Kasumi-1 (cell line): ENCODE measurements around the gene PRR23C.
"Not testable (repeated sequence)": the region's sequence is repeated elsewhere in the genome, so short reads cannot be mapped to it uniquely, and the experiment has no call there.

Source experiments
- DNase-seq, 2 experiments: peaks; one replicate each; lab custom pipeline; 2025; lab: John Stamatoyannopoulos, UW

The PRR23C gene

GRCh38 chr3:139044366-139045210, at the start of gene PRR23C:
Gene PRR23C (minus strand): TSS chr3:139044892. CDS start chr3:139044620, 272 bp downstream.
- DNase-seq: no peak

DNA sequence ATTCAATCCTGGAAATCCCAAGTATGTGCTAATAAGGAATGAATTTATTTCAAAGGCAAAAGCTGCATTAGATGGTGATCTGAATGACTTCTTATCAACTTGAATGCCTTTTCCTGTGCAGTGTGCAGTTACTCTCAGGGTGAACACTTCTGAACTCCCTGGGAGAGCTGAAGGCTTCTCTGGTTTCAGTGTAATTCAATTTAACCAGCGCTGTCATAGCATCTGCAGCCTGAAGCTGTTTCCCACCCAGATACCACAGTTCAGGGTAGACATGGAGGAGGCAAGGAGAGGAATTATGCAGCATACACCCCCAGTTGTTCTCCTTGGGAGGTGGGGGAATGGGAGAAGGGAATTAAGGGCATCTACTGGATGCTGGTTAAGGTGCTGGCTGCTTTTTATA, 49.1 kb upstream of the PRR23C start:
- DNase-seq: no peak

DNA sequence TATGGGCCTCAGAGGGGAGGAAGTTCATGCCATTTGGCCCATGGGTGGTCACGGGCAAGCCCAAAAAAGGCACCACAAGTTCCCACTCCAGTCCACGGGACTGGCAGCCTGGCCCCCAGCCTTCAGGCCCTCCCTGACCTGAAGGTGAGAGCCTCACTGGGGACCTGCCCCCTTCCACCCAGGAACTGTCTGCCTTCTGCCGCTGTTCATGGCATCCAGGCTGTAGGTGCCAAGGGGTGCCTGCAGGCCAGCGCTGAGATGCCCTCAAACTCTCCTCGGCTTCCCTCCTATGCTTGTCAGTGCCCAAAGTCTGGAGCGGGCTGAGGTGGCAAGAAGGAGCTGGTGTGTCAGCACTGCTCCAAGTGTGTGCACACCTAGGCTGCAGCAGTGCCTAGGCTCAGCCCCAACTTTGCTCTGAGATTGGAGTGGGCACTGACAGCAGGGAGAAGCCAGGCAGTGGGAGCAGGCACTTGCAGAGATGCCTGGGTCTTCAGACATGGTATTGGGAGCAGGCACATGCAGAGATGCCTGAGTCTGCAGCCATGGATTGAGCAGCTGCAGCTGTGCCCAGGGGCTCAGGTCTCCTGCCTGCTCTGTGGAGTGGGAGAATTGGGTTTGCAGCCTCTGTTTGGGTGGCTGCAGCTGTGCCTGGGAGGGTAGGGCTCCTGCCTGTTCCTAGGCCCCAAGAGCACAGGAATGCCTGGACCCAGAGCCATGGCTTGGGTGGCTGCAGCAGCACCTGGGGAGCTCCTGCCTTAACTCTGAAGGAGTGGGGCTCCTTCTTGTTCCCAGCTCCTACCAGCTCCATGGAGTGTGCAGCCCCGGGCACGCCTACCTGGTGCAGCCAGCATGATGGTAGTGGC, 44.0 kb upstream of the PRR23C start:
- DNase-seq: no peak

DNA sequence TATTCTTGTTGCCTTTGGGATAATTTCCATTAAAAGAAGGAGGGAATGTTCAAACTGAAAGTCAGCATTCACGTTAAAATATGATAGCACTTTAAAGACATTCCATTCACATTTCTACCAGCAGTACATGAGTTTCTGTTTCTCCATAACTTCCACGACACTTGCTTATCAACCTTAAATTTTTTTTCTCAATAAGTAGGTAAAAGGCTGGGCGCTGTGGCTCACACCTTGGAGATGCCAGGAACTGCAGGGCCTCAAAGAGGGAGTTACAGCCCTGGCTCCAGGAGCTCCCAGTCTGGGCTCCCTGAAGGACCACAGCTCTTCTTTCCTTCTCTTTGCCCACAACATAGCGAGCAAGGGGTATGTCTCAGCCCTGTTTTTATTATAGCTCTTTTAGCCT, 42.9 kb upstream of the PRR23C start:
- DNase-seq: no peak

- DNase-seq: no peak
Observed at GRCh38 chr3:139084176-139084575, 39.5 kb upstream of the PRR23C start.

DNA sequence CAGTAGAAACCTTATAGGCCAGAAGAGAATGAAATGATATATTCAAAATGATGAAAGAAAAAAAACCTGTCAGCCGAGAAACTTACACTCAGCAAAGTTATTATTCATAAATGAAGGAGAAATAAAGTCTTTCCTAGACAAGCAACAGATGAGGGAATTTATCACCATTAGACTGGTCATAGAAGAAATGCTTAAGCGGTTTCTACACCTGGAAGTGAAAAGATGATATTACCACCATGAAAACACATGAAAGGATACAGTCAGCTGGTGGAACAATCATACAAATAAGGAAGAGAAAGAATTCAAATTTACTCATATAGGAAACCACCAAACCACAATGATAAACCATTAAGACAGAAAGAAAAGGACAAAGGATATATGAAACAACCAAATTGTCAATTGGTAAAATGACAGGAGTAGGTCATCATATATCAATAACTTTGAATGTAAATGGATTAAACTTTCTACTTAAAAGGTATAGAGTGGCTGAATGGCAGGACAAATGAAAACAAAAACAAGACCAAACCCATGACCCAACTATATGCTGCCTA, 29.9 kb upstream of the PRR23C start:
- DNase-seq: no peak

DNA sequence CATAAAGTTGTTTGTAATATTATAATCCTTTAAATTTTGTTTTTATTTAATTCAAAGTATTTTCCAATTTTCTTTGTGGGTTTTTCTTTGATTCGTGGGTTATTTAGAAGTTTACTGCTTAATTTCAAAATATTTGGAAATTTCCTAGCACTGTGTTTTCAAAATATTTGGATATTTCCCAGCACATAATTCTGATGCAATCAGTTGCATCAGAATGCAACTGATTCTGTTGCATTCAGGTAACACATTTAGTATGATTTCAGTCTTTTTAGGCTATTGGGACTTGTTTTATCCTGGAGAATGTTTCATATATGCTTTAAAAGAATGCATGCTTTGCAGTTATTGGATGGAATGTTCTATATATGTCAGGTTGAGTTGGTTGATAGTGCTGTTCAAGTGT, 18.2 kb upstream of the PRR23C start:
- no peak for DNase-seq

GRCh38 chr3:139052802-139053600, 8.3 kb upstream of the PRR23C start:
- DNase-seq: no peak

DNA sequence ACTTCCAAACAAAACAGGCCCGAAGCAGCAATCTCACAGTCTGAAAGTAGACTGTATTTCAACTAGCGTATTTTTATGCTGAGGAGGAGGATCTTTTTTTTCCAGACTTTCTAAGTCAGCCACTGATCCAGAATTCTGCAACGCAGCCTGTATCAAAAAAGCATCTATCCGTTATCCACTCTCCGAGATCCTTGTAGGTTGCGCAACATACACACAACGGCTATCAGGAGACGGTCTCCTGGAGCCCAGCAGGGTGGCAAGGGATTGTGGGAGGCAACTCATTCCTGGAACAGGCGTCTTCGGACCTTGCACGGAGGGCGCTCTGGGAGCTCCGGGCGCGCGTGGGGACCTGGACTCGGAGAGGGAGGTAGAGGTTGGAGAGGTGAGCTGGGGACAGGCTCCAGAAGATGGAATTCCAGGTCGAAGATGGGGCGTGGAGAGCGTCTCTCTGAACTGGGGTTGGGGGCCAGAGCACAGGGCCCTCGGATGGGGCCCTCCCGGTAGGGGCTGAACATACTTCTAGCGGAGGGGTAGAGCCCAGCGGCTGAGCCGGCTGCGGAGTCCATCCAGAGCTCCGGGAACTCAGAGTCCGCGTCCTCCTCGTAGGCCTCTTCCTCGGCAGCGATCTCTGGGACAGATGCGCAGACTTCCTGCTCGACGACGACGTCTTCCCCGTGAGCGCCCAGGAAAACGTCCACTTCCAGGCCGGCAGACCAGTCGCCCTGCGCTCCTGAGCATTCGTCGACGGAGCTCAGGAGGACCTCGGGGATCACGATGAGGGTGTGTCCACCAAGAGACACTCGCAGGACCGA, 932 bp downstream of the PRR23C start:
- no peak for DNase-seq

GRCh38 chr3:139037478-139037877, 7.2 kb downstream of the PRR23C start:
- no peak for DNase-seq

- DNase-seq: no peak
Observed at GRCh38 chr3:139032326-139033002, 12.2 kb downstream of the PRR23C start.

GRCh38 chr3:139030576-139030975, 14.1 kb downstream of the PRR23C start:
- DNase-seq: not testable (repeated sequence)

GRCh38 chr3:139024968-139025367, 19.7 kb downstream of the PRR23C start:
- no peak for DNase-seq

DNA sequence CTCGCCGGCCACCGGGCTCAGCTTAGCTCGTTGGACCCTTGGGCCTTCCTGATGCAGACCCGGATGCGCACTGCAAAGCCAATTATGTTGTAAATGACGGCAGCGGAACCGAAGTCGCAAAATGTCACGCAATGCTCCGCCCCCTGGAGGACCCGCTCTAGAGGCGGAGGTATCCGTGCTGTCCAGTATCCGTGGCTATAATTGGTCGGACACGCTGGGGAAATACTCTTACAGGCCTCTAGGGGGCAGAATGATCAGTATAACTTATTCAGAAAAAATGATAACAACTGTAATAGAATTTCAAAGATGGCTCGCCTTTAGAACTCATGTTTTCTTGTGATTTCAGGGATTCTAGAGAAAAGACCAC, 23.8 kb downstream of the PRR23C start, which contains the start of gene PRR23B:
Gene PRR23B, minus strand, starts transcription at position 59 of the 367 bp plus-strand sequence. CDS start 265 bp downstream, outside the sequence.
- DNase-seq: peak in 1 of 2 experiments; percentile 2

DNA sequence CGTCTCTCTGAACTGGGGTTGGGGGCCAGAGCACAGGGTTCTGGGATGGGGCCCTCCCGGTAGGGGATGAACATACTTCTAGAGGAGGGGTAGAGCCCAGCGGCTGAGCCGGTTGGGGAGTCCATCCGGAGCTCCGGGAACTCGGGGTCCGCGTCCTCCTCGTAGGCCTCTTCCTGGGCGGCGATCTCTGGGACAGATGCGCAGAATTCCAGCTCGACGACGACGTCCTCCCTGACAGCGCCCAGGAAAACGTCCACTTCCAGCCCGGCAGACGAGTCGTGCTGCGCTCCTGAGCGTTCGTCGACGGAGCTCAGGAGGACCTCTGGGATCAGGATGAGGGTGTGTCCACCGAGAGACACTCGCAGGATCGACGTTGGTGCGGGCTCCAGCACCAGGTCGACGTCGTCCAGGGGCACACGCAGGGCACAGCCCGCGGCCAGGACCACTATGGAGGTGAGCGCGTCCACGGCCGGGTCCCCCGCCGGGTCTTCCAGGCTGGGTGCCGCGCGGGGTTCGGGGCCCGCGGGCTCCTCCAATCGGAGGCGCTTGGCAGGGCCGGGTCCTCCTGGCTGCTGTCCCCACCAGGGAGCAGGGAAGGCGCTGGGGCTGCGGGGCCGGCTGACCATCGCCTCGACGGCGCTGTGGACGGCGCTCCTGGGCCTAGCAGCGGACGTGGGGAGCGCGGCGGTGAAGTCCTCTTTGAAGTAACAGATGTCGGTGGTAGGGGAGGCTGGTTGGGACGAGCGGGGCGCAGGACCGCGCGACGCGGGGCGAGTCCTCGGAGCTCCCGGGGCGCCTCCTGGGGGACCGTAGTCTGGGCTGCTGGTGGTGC, 24.4 kb downstream of the PRR23C start:
- DNase-seq: no peak

GRCh38 chr3:139016430-139017048, 28.2 kb downstream of the PRR23C start:
- no peak for DNase-seq

GRCh38 chr3:139006051-139006716, 38.5 kb downstream of the PRR23C start, which contains the start of gene PRR23A:
Gene PRR23A (minus strand): TSS chr3:139006268. CDS start chr3:139006268, 0 bp downstream.
- DNase-seq: no peak

DNA sequence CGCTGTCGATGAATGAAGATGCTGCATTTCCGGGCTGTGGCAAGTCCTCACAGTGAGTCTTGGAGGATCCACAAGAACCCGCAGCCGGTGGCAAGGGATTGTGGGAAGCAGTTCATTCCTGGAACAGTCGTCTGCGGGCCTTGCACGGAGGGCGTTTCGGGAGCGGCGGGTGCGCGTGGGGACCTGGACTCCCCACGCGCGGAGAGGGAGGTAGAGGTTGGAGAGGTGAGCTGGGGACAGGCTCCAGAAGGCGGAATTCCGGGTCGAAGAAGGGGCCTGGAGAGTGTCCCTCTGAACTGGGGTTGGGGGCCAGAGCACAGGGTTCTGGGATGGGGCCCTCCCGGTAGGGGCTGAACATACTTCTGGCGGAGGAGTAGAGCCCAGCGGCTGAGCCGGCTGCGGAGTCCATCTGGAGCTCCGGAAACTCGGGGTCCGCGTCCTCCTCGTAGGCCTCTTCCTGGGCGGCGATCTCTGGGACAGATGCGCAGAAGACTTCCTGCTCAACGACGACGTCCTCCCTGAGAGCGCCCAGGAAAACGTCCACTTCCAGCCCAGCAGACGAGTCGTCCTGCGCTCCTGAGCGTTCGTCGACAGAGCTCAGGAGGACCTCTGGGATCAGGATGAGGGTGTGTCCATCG, 39.2 kb downstream of the PRR23C start:
- no peak for DNase-seq
